Spinal cord (tissue), 10 donors: ENCODE data around the gene POU6F1. TPM values are rescaled to one million over a fixed set of nuclear protein-coding genes. Genes with fewer than 3 reads are reported as not detected.
"Not testable (repeated sequence)": the region's sequence is repeated elsewhere in the genome, so short reads cannot be mapped to it uniquely, and the experiment has no call there.

Experiments
- DNase-seq, 6 donors: peaks; one replicate each; pipeline versions ENCODE4 v3.0.0 to v3.0.0-alpha.2; 2013 to 2015; ENCODE audit warnings: low spot score in 6 of 6, low read depth in 4 of 6
- H3K27ac ChIP-seq: one replicate; pipeline ENCODE4 v1.5.1; 2013; ENCODE audit warnings: low read depth, low read length, control low read depth
- H3K27me3 ChIP-seq: one replicate; pipeline ENCODE4 v1.6.1; 2013; ENCODE audit warnings: low read length; ENCODE audit not compliant: control insufficient read depth, insufficient read depth
- H3K36me3 ChIP-seq: one replicate; pipeline ENCODE4 v1.6.1; 2013; ENCODE audit warnings: low read length; ENCODE audit not compliant: control insufficient read depth, insufficient read depth
- H3K4me1 ChIP-seq: one replicate; pipeline ENCODE4 v1.6.1; 2013; ENCODE audit warnings: low read length; ENCODE audit not compliant: control insufficient read depth, insufficient read depth
- H3K4me3 ChIP-seq: one replicate; pipeline ENCODE4 v1.5.1; 2013; ENCODE audit warnings: low read depth, low read length, control low read depth
- H3K9me3 ChIP-seq: one replicate; pipeline ENCODE4 v1.6.1; 2013; ENCODE audit warnings: low read length; ENCODE audit not compliant: control insufficient read depth, insufficient read depth
- WGBS: methylation state at CpG from one replicate; pipeline ENCODE4 v1.1.5; 2013; ENCODE audit warnings: missing lambda C conversion rate; ENCODE audit not compliant: insufficient coverage; 5-methylcytosine and 5-hydroxymethylcytosine counted together
- polyA plus RNA-seq, 2 donors: library from polyadenylated mRNA; unstranded; fragments of 120-200 nt; gene quantifications; one replicate each; pipeline ENCODE4 v1.2.1, GENCODE V29; 2013; ENCODE audit not compliant: insufficient read length in 2 of 2
- total RNA-seq, 2 donors: library from RNA; depleted of rRNA in 1 of 2; stranded (reverse); fragments of 120-200 nt in 1 of 2; fragments of >200 nt in 1 of 2; gene quantifications; one replicate each; pipeline versions ENCODE4 v1.2.3 to v1.2.4, GENCODE V29; 2013 to 2014
- donor health status: healthy.

The POU6F1 gene
- total and polyA plus RNA-seq, 4 donors = 8.8 to 44.2 (median 21.3) TPM

GRCh38 chr12:51232642-51233041 lies 14.8 kb upstream of the POU6F1 start:
- no peak overlapping the region for H3K27ac ChIP-seq
- no peak overlapping the region for H3K4me3 ChIP-seq
- no peaks in the 10 kb centered on the region for H3K4me1 ChIP-seq
- no peaks in the 10 kb centered on the region for H3K27me3 ChIP-seq
- no peaks in the 10 kb centered on the region for H3K36me3 ChIP-seq
- no peak for DNase-seq
- H3K9me3 ChIP-seq = no peaks in the 10 kb centered on the region

GRCh38 chr12:51229116-51229809 lies 11.4 kb upstream of the POU6F1 start:
- Histone ChIP-seq H3K4me3 (no peak overlapping the region), H3K27me3 (no peaks in the 10 kb centered on the region), H3K9me3 (no peaks in the 10 kb centered on the region), H3K36me3 (no peaks in the 10 kb centered on the region), H3K4me1 (no peaks in the 10 kb centered on the region), H3K27ac (no peak overlapping the region)
- WGBS = 95% methylated on average over 5 of the region's 7 CpGs
- DNase-seq = peak in 1 of 6 donors; percentile 53

- Histone ChIP-seq H3K9me3 (no peaks in the 10 kb centered on the region), H3K27ac (no peak overlapping the region), H3K4me1 (no peaks in the 10 kb centered on the region), H3K27me3 (no peaks in the 10 kb centered on the region), H3K4me3 (no peak overlapping the region), H3K36me3 (no peaks in the 10 kb centered on the region)
- no CpG with 5 or more reads among the region's 1 CpG for WGBS
- no peak for DNase-seq
Observed at GRCh38 chr12:51227962-51228361, 10.1 kb upstream of the POU6F1 start.

- not testable (repeated sequence) for H3K27ac ChIP-seq, DNase-seq, H3K4me1 ChIP-seq, H3K9me3 ChIP-seq, H3K4me3 ChIP-seq, H3K27me3 ChIP-seq, H3K36me3 ChIP-seq
- 82% methylated on average over 2 of the region's 5 CpGs for WGBS
Observed at GRCh38 chr12:51227112-51227511, 9.2 kb upstream of the POU6F1 start.

- H3K4me3 ChIP-seq = no peak overlapping the region
- no CpG with 5 or more reads among the region's 2 CpGs for WGBS
- no peaks in the 10 kb centered on the region for H3K9me3 ChIP-seq
- H3K36me3 ChIP-seq = no peaks in the 10 kb centered on the region
- no peaks in the 10 kb centered on the region for H3K4me1 ChIP-seq
- H3K27ac ChIP-seq = no peak overlapping the region
- DNase-seq = peak in 2 of 6 donors; percentile 60 to 65
- H3K27me3 ChIP-seq = no peaks in the 10 kb centered on the region
Observed at GRCh38 chr12:51225771-51226170, 7.9 kb upstream of the POU6F1 start.

GRCh38 chr12:51225234-51225633 lies 7.4 kb upstream of the POU6F1 start:
- no peaks in the 10 kb centered on the region for H3K9me3 ChIP-seq
- no peak overlapping the region for H3K27ac ChIP-seq
- no peaks in the 10 kb centered on the region for H3K36me3 ChIP-seq
- no peak overlapping the region for H3K4me3 ChIP-seq
- no peaks in the 10 kb centered on the region for H3K4me1 ChIP-seq
- 60% methylated on average over 3 of the region's 4 CpGs for WGBS
- peak in 2 of 6 donors; percentile 21 to 22 for DNase-seq
- no peaks in the 10 kb centered on the region for H3K27me3 ChIP-seq

GRCh38 chr12:51224625-51225024 lies 6.8 kb upstream of the POU6F1 start:
- Histone ChIP-seq H3K27ac (no peak overlapping the region), H3K4me3 (no peak overlapping the region), H3K27me3 (no peaks in the 10 kb centered on the region), H3K4me1 (no peaks in the 10 kb centered on the region), H3K36me3 (no peaks in the 10 kb centered on the region), H3K9me3 (no peaks in the 10 kb centered on the region)
- no peak for DNase-seq
- WGBS = 57% methylated on average over 1 of the region's 3 CpGs

GRCh38 chr12:51222461-51222860 lies 4.6 kb upstream of the POU6F1 start:
- no peak overlapping the region for H3K4me3 ChIP-seq
- DNase-seq = peak in 1 of 6 donors; percentile 43
- H3K4me1 ChIP-seq = peaks cover 10% of the 10 kb centered on the region
- WGBS = 75% methylated on average over 3 of the region's 7 CpGs
- no peaks in the 10 kb centered on the region for H3K36me3 ChIP-seq
- H3K9me3 ChIP-seq = no peaks in the 10 kb centered on the region
- H3K27me3 ChIP-seq = no peaks in the 10 kb centered on the region
- H3K27ac ChIP-seq = no peak overlapping the region

GRCh38 chr12:51219857-51220256 lies 2.0 kb upstream of the POU6F1 start:
- not testable (repeated sequence) for DNase-seq, H3K27ac ChIP-seq, H3K9me3 ChIP-seq, H3K36me3 ChIP-seq, H3K4me3 ChIP-seq, H3K27me3 ChIP-seq
- peaks cover 16% of the 10 kb centered on the region for H3K4me1 ChIP-seq
- 89% methylated on average over 5 of the region's 12 CpGs for WGBS

- no peaks in the 10 kb centered on the region for H3K27me3 ChIP-seq
- 100% methylated on average over 1 of the region's 5 CpGs for WGBS
Observed at GRCh38 chr12:51219322-51219721, 1.5 kb upstream of the POU6F1 start.

More at GRCh38 chr12:51219322-51219721, 1.5 kb upstream of the POU6F1 start:
- Histone ChIP-seq H3K27ac (no peak overlapping the region), H3K4me3 (no peak overlapping the region), H3K4me1 (peaks cover 16% of the 10 kb centered on the region), H3K36me3 (peaks cover 2% of the 10 kb centered on the region), H3K9me3 (no peaks in the 10 kb centered on the region)
- no peak for DNase-seq
